Heart left ventricle (tissue), 16 donors: ENCODE measurements around the gene BST1. TPM values are rescaled to one million over a fixed set of nuclear protein-coding genes. Genes with fewer than 3 reads are reported as not detected.

Experiments
- ATAC-seq, 4 donors: fragments of 200-7000 bp; cut with Tn5 transposase; one replicate each; pipeline ENCODE4 v1.9.1; 2020 to 2022; ENCODE audit warnings: moderate library complexity in 4 of 4, mild to moderate bottlenecking in 3 of 4, moderate number of reproducible peaks in 1 of 4
- DNase-seq, 5 donors: peaks; one replicate each; pipeline ENCODE4 v3.0.0-alpha.2; 2020
- H3K27ac ChIP-seq, 12 donors: fragments of 200-600 bp; sonication (generic) in 4 of 12; one replicate each; pipeline versions ENCODE4 v1.5.0 to v1.8.0; 2016 to 2022; ENCODE audit warnings: mild to moderate bottlenecking in 2 of 12
- H3K27me3 ChIP-seq, 9 donors: fragments of 200-600 bp; sonication (generic) in 2 of 9; one replicate each; pipeline versions ENCODE4 v1.5.1 to v1.8.0; 2016 to 2022; ENCODE audit warnings: mild to moderate bottlenecking in 3 of 9
- H3K36me3 ChIP-seq, 9 donors: fragments of 200-600 bp; sonication (generic) in 2 of 9; one replicate each; pipeline versions ENCODE4 v1.5.0 to v1.8.0; 2018 to 2022; ENCODE audit warnings: mild to moderate bottlenecking in 2 of 9
- H3K4me1 ChIP-seq, 12 donors: fragments of 200-600 bp; sonication (generic) in 4 of 12; one replicate each; pipeline versions ENCODE4 v1.5.0 to v1.8.0; 2016 to 2022; ENCODE audit warnings: mild to moderate bottlenecking in 3 of 12
- H3K4me3 ChIP-seq, 12 donors: fragments of 200-600 bp; sonication (generic) in 4 of 12; one replicate each; pipeline versions ENCODE4 v1.5.0 to v1.8.0; 2017 to 2022; ENCODE audit warnings: mild to moderate bottlenecking in 9 of 12, moderate library complexity in 4 of 12
- H3K9me3 ChIP-seq, 12 donors: fragments of 200-600 bp; sonication (generic) in 4 of 12; one replicate each; pipeline versions ENCODE4 v1.5.0 to v1.8.0; 2016 to 2022; ENCODE audit warnings: mild to moderate bottlenecking in 1 of 12
- CTCF ChIP-seq, 12 donors: fragments of 200-600 bp; sonication (generic) in 4 of 12; IDR thresholded peaks; one replicate each; pipeline versions ENCODE4 v1.5.0 to v1.8.0; 2018 to 2022; ENCODE audit warnings: antibody characterized with exemption in 12 of 12, mild to moderate bottlenecking in 5 of 12
- POLR2A ChIP-seq, 2 donors: fragments of 450-650 bp; IDR thresholded peaks; one replicate each; pipeline ENCODE4 v1.6.1; 2017; ENCODE audit warnings: antibody characterized with exemption in 2 of 2, mild to moderate bottlenecking in 2 of 2, moderate library complexity in 2 of 2
- WGBS, 4 donors: extraction: QIAGEN DNeasy Blood & Tissue Kit in 2 of 4; methylation state at CpG; one replicate each; pipeline versions ENCODE4 v1.1.5 to v1.1.7; 2013 to 2018; 5-methylcytosine and 5-hydroxymethylcytosine counted together
- intact Hi-C, 10 donors: fragments of 100-400 bp; cut with DNase I; formaldehyde crosslinking; loops; one replicate each; pipeline versions ENCODE4 v1.11.1 to v1.14.2; 2022
- polyA plus RNA-seq, 2 donors: library from polyadenylated mRNA; stranded (reverse); fragments of 200-250 nt; gene quantifications; one replicate each; pipeline ENCODE4 v1.2.3, GENCODE V29; 2013
- total RNA-seq, 9 donors: library from RNA; depleted of rRNA in 2 of 9; stranded (reverse); fragments of >200 nt in 2 of 9; fragmentation: NEBNext Ultra II Directional in 3 of 9; extraction: Animal tissue kit (Norgen Biotek cat#: 25700) in 3 of 9; gene quantifications; one replicate each; pipeline versions ENCODE4 v1.1.0 to v1.2.4, GENCODE V29; 2016 to 2023
- donor health status: ischemic (EF 13 %, LVEDD 7.1; RV severe dilation, severe dysfunction).
- donor health status: healthy with polysubstance abuse.
- donor health status: DM: no; HTN: yes; CAD: no.
- donor health status: DM: no; HTN: no; CAD: no.
- donor health status: ischemic (EF 25% LVEDD 6.9; RV normal size, moderate dysfunction).
- donor health status: ischemic (EF 25% LVEDD 5.7; RV mildly dilated, moderate dysfunction).
- donor health status: healthy.
- donor health status: DM: yes; HTN: yes; CAD: no.
- donor health status: ischemic (EF 35%, LVEDD 5.7; RV mildly dilated, moderate dysfunction).
- donor health status: nonischemic (EF 11% LVEDD 7.7; RV severe dilation, severe dysfunction).
- donor health status: DM: yes; HTN: yes; CAD: no.
- donor health status: PGD.
- donor health status: ischemic (EF 29% LVEDD 5.4; RV normal size, mild dysfunction).
- donor health status: nonischemic (EF 23%, LVEDD 6.1; RV moderate dilation, normal function).

Gene BST1
- total and polyA plus RNA-seq, 11 donors = 1.3 to 18.4 (median 2.1) TPM

GRCh38 chr4:15654593-15655222 is 48.2 kb upstream of the BST1 start:
- DNase-seq (peak; percentile 55 to 78 (median 58)), ATAC-seq (peak; percentile 20 to 71 (median 62))
- H3K4me1 ChIP-seq = peaks cover 6 to 77% (median 44%) of the 10 kb centered on the region in 12 donors
- H3K9me3 ChIP-seq = no peaks in the 10 kb centered on the region
- intact Hi-C loops = loop anchor here in 6 of 10 donors (2.0 to 10.0 kb wide), 5 partner anchors 28 to 650 kb away; partner anchors contain the start of gene CPEB2 (in 1 of the 6)
- H3K36me3 ChIP-seq = no peaks in the 10 kb centered on the region
- H3K27ac ChIP-seq = peak overlapping the region; percentile 96 to 100 (median 99)
- TF ChIP-seq POLR2A (IDR thresholded peaks at IDR 0.05) (no peak), CTCF (IDR thresholded peaks at IDR 0.05) (no peak)
- WGBS, 4 donors = 0 to 2% (median 0%) methylated on average over 12 to 66 of the region's 66 CpGs
- peak overlapping the region; percentile 66 to 91 (median 76) for H3K4me3 ChIP-seq
- no peaks in the 10 kb centered on the region for H3K27me3 ChIP-seq

GRCh38 chr4:15655223-15656037 is 47.4 kb upstream of the BST1 start, which contains the start of gene FBXL5:
Gene FBXL5 (minus strand): TSS chr4:15655357. CDS start chr4:15655287, 70 bp downstream.
- peak; percentile 79 to 92 (median 84) for DNase-seq
- H3K27me3 ChIP-seq = no peaks in the 10 kb centered on the region
- H3K36me3 ChIP-seq = no peaks in the 10 kb centered on the region
- peaks cover 6 to 77% (median 38%) of the 10 kb centered on the region in 12 donors for H3K4me1 ChIP-seq
- peak; percentile 65 to 92 (median 87) for ATAC-seq
- peak within 1 kb of the TSS; percentile 96 to 100 (median 99) for H3K27ac ChIP-seq
- no peaks in the 10 kb centered on the region for H3K9me3 ChIP-seq
- TF ChIP-seq POLR2A (IDR thresholded peaks at IDR 0.05) = peak in 1 of 2 donors; percentile 59
- no peak for TF ChIP-seq CTCF (IDR thresholded peaks at IDR 0.05)
- H3K4me3 ChIP-seq = peak within 1 kb of the TSS; percentile 66 to 91 (median 76)
- intact Hi-C loops = loop anchor here in 3 of 10 donors (2.0 to 10.0 kb wide), 3 partner anchors 27 to 651 kb away; partner anchors contain the start of gene CPEB2 (in 1 of the 3)
- WGBS, 4 donors = 2 to 4% (median 3%) methylated on average over 59 to 85 of the region's 85 CpGs

GRCh38 chr4:15656038-15656470 is 46.8 kb upstream of the BST1 start:
- 51 to 77% (median 63%) methylated on average over 12 of the region's 12 CpGs for WGBS, 4 donors
- DNase-seq (peak in 1 of 5 donors; percentile 15), ATAC-seq (peak in 1 of 4 donors; percentile 8)
- peak overlapping the region; percentile 96 to 100 (median 99) for H3K27ac ChIP-seq
- peak overlapping the region; percentile 66 to 91 (median 76) for H3K4me3 ChIP-seq
- no peaks in the 10 kb centered on the region for H3K27me3 ChIP-seq
- TF ChIP-seq CTCF (IDR thresholded peaks at IDR 0.05) (no peak), POLR2A (IDR thresholded peaks at IDR 0.05) (no peak)
- H3K9me3 ChIP-seq = no peaks in the 10 kb centered on the region
- no peaks in the 10 kb centered on the region for H3K36me3 ChIP-seq
- intact Hi-C loops = loop anchor here in 2 of 10 donors (10.0 kb wide), 2 partner anchors 181 to 651 kb away; partner anchors contain the start of gene CPEB2 (in 1 of the 2)
- peaks cover 6 to 77% (median 32%) of the 10 kb centered on the region in 12 donors for H3K4me1 ChIP-seq
